HL-60 (cell line): ENCODE data around the gene LARGE2.

Experiments
- DNase-seq, 2 experiments: peaks; one replicate each; pipeline ENCODE4 v3.0.0-alpha.2; 2010 to 2020; ENCODE audit warnings: low read depth in 1 of 2, low spot score in 1 of 2
- H3K27ac ChIP-seq: fragments of 250-450 bp; sonication (Bioruptor Pico); replicated peaks from 2 replicates; pipeline ENCODE4 v1.5.1; 2020; ENCODE audit warnings: mild to moderate bottlenecking, moderate library complexity
- H3K27me3 ChIP-seq: fragments of 250-450 bp; sonication (Bioruptor Pico); 2 replicates; pipeline ENCODE4 v1.5.1; 2021; ENCODE audit warnings: mild to moderate bottlenecking, moderate library complexity; ENCODE audit not compliant: insufficient read depth, poor library complexity, severe bottlenecking
- H3K4me3 ChIP-seq: replicated peaks from 2 replicates; pipeline ENCODE4 v1.5.1; 2011; ENCODE audit warnings: mild to moderate bottlenecking, control low read depth, low read length; ENCODE audit not compliant: insufficient read depth
- CTCF ChIP-seq: IDR thresholded peaks from one replicate; pipeline ENCODE4 v1.5.1; 2011; ENCODE audit warnings: low read length, control low read depth, inconsistent platforms; ENCODE audit not compliant: insufficient read depth
- GABPA ChIP-seq: IDR thresholded peaks from 2 replicates; pipeline ENCODE4 v1.6.1; 2012; ENCODE audit warnings: low read depth
- POLR2AphosphoS5 ChIP-seq: IDR thresholded peaks from 2 replicates; pipeline ENCODE4 v1.6.1; 2012; ENCODE audit warnings: low read depth
- REST ChIP-seq: IDR thresholded peaks from 2 replicates; pipeline ENCODE4 v1.6.1; 2012; ENCODE audit warnings: low read depth; ENCODE audit not compliant: insufficient replicate concordance
- SPI1 ChIP-seq: IDR thresholded peaks from 2 replicates; pipeline ENCODE4 v1.6.1; 2012; ENCODE audit warnings: low read depth, mild to moderate bottlenecking, borderline replicate concordance

LARGE2 gene

GRCh38 chr11:45889966-45890365 is 32.5 kb upstream of the LARGE2 start:
- Histone ChIP-seq H3K27me3 (no peaks in the 10 kb centered on the region), H3K27ac (no peak overlapping the region), H3K4me3 (no peak overlapping the region)
- TF ChIP-seq SPI1 (no peak), POLR2AphosphoS5 (no peak), REST (no peak), CTCF (no peak), GABPA (no peak)
- DNase-seq = no peak

- Histone ChIP-seq H3K27me3 (peaks cover 3% of the 10 kb centered on the region), H3K4me3 (no peak overlapping the region), H3K27ac (no peak overlapping the region)
- no peak for TF ChIP-seq POLR2AphosphoS5
- no peak for TF ChIP-seq SPI1
- no peak for TF ChIP-seq GABPA
- TF ChIP-seq CTCF = no peak
- no peak for TF ChIP-seq REST
- no peak for DNase-seq
Measured at GRCh38 chr11:45890886-45891550, 31.4 kb upstream of the LARGE2 start.

GRCh38 chr11:45892856-45893255 is 29.6 kb upstream of the LARGE2 start:
- TF ChIP-seq CTCF = no peak
- TF ChIP-seq SPI1 = no peak
- TF ChIP-seq GABPA = no peak
- TF ChIP-seq REST = no peak
- no peak for TF ChIP-seq POLR2AphosphoS5
- no peak for DNase-seq
- no peak overlapping the region for H3K27ac ChIP-seq

More at GRCh38 chr11:45892856-45893255, 29.6 kb upstream of the LARGE2 start:
- peaks cover 5% of the 10 kb centered on the region for H3K27me3 ChIP-seq
- H3K4me3 ChIP-seq = no peak overlapping the region
